ENCODE data around the gene DAPK1. TPM values are rescaled to one million over a fixed set of nuclear protein-coding genes. Genes with fewer than 3 reads are reported as not detected.
A peak's percentile ranks its signal among the peaks of the same experiment; 100 is the strongest.

Gene DAPK1
- total RNA-seq, 1 experiment from 2014 or later: 25.5 TPM

DNA sequence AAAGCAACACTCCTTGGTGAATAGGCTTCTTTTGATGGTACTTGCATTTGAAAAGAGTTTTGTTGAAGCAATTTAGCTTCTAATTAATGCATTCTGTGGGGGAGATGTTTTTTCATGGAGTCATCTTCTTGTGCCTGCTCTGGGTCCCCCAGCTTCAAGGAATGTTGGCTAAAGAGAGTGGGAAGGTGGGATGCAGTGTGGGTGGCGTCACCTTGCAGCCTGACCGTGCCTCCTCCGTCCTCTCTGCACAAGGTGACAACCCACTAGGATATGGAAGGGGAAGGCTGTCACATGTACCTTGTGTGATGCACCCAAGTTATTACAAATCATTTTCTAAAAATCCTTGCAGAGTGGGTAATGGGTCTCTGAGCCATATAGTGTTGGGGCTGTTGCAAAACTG lies 70.7 kb downstream of the DAPK1 start:
- no peak for DNase-seq (ENCODE audit: low spot score)

DNA sequence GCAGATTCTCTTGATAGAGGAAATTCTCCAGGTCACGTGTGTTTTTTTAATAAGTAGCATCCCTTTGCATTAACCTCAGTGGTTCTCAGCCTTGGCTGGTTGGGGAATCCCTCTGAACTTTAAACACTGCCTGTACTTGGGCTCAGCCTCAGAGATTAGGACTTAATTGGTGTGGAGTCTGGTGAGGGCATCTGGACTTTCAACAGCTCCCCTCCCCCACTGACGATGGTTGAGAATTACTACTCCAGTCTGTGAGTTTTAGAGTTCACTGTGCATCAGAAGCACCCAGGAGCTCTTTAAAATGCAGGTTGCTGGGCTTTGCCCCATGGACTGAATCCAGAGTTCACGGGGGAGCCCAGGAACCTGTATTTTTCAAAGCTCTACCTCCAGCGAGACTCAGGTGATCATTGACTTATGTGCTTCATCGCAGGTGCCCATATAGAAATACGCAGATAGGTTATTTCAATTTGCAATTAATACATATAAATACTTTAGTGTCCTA lies 71.4 kb downstream of the DAPK1 start:
- no peak for DNase-seq (ENCODE audit: low spot score)

DNA sequence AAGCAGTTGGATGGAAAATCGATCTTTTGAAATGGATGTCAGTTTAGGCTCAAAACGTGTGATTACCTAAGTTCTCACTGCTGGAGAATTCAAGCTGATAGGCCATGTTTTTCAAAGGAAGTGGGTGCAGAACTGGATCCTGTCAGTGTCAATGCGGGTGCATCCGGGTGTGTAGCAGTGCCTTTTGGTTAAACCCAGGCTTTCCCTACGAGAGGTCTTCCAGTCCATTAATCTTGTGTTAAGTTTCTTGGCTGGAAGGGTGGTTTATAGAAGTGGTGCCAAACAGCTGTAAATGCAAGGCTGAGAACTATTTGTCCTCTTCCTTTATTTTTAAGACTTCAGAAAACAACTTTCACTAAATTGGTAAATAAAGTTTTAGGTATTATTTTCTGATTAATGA lies 71.9 kb downstream of the DAPK1 start:
- no peak for DNase-seq (ENCODE audit: low spot score)

GRCh38 chr9:87570000-87570908 lies 72.6 kb downstream of the DAPK1 start:
- DNase-seq (ENCODE audit: low spot score): no peak

GRCh38 chr9:87572719-87573118 lies 75.1 kb downstream of the DAPK1 start:
- DNase-seq (ENCODE audit: low spot score): no peak

GRCh38 chr9:87573841-87574342 lies 76.2 kb downstream of the DAPK1 start:
- no peak for DNase-seq (ENCODE audit: low spot score)

- no peak for DNase-seq (ENCODE audit: low spot score)
Measured at GRCh38 chr9:87577746-87578145, 80.1 kb downstream of the DAPK1 start.

DNA sequence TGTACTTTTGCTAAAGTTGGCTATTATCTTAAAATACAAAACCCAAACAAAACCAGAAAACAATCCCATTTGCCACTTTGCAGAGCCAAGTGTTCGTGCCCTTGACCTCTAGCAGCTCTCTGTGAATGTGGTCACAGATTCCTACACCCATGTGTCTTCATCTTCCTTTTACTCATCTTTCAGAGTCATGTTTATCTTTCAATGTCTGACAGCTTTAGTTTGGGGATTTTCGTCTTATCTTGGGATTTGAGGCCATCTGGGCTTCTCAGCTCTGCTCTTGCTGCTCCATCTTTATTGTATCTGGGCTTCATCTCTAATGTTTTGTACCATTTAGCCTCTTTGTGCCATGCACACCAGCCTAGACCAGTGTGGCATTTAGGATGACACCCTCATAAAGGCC lies 81.0 kb downstream of the DAPK1 start:
- DNase-seq (ENCODE audit: low spot score): no peak

GRCh38 chr9:87579781-87580541 lies 82.3 kb downstream of the DAPK1 start:
- no peak for DNase-seq (ENCODE audit: low spot score)

DNA sequence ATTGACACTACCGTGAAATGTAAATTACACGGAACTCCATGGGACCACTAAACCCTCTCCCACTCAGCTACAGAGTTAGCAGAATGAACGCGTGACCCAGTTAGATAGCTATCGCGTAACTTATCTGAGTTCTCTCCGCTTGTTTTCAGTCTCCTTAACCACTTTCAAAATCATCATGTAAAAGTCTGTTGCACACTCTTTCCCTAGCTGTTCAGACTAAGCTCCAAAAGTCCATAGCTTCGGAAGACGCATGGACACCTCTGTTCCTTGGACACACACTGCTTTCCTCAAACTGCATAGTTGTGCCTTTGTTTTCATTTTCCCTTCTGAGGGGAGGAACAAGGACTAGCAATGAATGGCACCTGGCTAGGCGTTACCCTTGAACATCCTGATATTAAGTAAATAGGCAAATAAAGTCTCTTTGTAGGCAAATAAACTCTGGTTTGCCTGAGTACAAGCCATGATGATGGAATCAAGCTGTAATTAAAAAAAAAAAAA lies 83.3 kb downstream of the DAPK1 start:
- no peak for DNase-seq (ENCODE audit: low spot score)

DNA sequence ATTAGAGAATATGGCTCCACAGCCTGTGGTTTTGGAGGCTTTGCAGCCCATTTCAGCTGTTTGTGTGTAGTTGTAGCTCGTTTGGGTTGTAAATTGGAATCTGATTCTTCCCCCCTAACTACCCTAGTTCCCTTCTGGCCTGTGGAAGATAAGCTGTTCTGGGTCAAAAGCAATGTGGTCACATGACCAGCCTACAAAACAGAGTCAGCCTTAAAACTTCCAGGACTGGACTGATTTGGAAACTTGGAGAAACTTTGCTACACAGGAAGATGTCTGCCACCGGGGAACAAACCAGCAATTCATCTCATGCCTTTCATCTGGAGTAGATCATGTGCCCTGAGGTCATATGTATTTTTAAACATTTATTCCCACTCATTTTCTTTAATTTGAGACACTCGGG lies 83.8 kb downstream of the DAPK1 start:
- DNase-seq (ENCODE audit: low spot score): no peak

DNA sequence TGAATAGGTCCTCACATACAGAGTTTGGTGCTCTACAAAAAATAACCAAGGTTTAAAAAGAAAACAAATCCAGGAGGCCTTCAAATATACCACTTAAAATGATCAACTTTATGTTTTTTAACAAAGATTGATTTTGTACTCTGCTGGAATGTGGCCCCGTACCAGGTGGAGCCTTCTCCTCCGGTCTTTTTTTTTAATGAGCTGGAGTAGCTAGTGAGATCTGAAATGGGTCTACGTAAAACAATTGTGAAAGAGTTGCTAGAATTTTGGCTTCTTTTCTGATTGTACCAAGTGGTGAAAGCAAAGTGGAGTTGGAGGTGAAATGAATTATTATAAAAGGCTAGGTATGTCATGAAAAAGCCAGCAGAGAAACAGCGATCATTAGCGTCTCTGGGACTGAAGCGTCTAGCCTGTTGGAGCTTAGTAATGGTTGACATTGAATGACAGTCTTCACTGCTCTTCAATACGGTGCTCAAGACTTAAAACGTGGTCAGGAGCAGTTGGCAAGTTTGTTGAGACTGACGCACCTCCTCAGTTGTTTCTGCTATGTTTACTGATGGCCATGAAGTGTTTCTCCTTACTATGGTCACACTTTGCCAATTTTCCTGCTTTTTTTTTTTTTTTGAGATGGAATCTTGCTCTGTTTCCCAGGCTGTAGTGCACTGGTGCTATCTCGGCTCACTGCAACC lies 84.4 kb downstream of the DAPK1 start:
- DNase-seq (ENCODE audit: low spot score): no peak

DNA sequence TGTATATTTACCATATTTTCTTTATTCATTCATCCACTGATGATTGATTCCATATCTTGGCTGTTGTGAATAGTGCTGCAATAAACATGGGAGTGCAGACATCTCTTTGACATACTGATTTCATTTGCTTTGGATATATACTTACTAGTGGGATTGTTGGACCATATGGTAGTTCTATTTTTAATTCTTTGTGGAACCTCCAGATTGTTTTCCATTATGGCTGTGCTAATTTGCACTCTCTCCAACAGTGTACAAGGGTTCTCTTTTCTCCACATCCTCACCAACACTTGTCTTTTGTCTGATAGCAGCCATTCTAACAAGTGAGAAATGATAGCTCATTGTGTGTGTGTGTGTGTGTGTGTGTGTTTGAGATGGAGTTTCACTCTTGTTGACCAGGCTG lies 86.7 kb downstream of the DAPK1 start:
- DNase-seq (ENCODE audit: low spot score): no peak

DNA sequence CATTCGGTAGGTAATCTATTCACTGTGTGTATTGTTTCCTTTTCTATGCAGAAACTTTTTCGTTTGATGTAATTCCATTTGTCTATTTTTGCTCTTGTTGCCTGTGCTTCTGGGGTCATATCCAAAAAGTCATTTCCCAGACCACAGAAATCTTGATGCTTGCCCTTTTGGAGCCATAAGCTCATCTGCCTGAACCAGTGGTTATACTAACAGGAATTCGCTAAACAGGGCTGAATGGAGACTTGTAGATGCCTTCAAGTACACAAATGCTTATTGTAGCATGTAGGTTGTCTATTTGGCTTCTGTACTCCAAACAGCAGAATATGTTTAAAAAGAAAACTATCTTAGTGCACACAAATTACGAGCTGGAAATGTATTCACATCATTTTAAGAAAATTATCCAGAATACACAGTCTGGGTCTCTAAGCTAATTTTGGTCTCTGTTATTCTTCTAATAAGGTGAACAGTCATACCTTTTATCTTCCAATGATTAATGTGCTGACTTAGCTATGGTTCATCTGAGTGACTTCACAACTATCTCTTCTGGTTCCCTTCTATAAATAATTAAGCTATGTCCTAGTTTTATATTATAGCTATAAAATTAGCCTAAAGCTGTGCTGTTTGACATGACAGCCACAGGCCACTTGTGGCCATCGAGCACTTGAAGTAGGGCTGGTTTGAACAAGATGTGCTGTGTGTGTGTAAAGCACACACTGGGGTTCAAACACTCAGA lies 87.6 kb downstream of the DAPK1 start:
- no peak for DNase-seq (ENCODE audit: low spot score)

DNA sequence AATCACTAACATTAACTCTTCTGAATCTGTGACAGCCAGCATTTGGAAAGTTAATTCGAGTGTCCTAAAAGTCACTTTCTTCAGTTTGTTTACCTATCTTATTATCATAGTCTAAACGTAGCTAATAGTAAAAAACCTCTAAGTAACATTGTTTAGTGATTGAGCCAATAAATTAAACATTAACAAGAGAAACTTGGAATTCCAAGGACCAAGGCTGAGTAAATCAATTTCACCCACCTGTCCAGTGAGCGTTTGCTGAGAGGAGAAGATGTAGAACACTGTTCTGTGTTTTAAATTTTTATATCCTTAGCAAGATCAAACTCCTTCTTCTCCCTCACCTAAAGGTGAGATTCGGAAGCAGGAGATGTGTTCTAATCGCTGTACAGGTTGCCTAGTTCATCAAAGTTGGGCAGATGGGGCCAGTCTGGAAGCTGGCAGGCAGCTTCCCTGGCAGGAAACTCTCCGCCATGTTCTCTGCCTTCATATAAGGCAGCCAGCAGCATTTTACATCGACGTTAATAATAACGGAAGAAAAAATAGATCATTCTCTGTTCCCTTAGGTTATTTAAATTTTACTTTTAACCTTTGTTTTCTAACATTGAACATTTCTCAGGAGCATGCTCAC lies 89.2 kb downstream of the DAPK1 start:
- no peak for DNase-seq (ENCODE audit: low spot score)

DNA sequence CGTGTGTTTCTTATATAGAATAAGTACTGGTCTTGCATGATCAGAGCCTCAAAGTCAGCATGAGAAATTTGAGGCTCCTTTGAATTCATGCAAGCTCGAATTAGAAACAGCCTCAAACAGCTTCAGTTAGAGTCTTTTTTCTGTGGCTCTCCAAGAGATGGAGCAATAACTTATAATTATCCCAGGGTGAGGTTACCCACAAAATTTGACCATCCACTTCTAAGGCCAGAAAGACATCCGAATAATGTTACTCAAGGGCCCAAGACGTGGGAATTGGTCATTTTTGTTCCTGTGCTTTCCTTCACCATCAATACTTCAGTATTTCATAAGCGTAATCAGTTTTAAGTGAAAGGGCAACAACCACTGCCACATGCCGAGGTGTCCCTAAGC lies 89.7 kb downstream of the DAPK1 start:
- no peak for DNase-seq (ENCODE audit: low spot score)

- no peak for DNase-seq (ENCODE audit: low spot score)
Measured at GRCh38 chr9:87587864-87588263, 90.2 kb downstream of the DAPK1 start.

- no peak for DNase-seq (ENCODE audit: low spot score)
Measured at GRCh38 chr9:87588339-87588738, 90.7 kb downstream of the DAPK1 start.

GRCh38 chr9:87590996-87591395 lies 93.3 kb downstream of the DAPK1 start:
- no peak for DNase-seq (ENCODE audit: low spot score)

DNA sequence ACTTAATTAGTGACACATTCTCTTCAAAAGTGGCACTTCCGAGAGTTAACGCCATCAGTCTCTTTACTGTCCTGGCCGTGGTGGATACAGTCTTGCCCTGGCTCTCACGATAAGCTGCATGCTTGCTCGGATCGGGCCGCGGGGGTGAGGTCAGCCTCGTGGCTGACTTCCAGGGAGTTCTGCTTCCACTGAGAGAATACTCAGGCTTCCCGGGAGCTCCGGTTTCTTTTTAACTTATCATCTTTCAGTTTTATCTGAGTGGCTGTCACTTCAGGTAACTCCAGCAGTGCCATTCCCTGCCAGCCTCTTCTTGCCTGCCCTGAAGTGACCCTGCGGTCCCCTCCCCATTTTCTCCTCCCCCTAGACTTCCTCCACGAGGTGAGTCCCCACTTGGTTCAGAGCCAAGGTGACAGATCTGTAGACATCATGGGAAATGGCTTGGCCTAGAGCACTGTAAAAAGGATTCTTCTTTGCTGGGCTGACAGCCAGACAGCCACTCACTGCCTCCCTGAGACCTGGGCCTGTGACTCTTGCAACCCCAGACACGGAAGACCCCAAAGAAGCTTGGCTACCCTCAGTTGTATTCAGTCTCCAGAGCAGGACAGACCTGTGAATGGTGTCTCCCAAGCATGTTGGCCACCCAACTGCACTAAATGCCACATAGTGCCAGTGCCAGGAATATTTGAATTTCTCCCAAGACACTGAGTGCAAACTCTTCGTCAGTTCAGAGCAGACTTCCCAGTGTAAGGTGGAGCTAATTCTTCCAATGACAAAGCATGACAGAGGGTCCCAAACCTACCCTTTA lies 95.1 kb downstream of the DAPK1 start:
- peak; percentile 69 for DNase-seq (ENCODE audit: low spot score)

All from A172 (cell line).